Pancreas (tissue), 10 donors: Measurements from ENCODE around the gene AKR1D1. TPM values are rescaled to one million over a fixed set of nuclear protein-coding genes. Genes with fewer than 3 reads are reported as not detected.

Experiments used
- ATAC-seq, 4 donors: fragments of 200-7000 bp; cut with Tn5 transposase; one replicate each; pipeline versions ENCODE4 v1.8.0 to v1.9.1; 2020; ENCODE audit warnings: mild to moderate bottlenecking in 4 of 4, moderate library complexity in 4 of 4
- DNase-seq, 6 donors: peaks; one replicate each; pipeline ENCODE4 v3.0.0-alpha.2; 2020
- FAIRE-seq: peaks from 2 replicates; lab custom pipeline; 2012; peaks lifted over from hg19 to GRCh38; lab: Jason Lieb, UNC
- H3K27ac ChIP-seq, 4 donors: fragments of 200-600 bp; sonication (generic); 1 replicate in 3 of 4; 2 replicates in 1 of 4; pipeline versions ENCODE4 v1.5.0 to v1.8.0; 2020
- H3K27me3 ChIP-seq, 4 donors: fragments of 200-600 bp; one replicate each; pipeline ENCODE4 v1.8.0; 2021
- H3K36me3 ChIP-seq, 3 donors: fragments of 200-600 bp; sonication (generic) in 1 of 3; one replicate each; pipeline versions ENCODE4 v1.5.0 to v1.8.0; 2020 to 2021
- H3K4me1 ChIP-seq, 3 donors: fragments of 200-600 bp; one replicate each; pipeline ENCODE4 v1.8.0; 2021
- H3K4me3 ChIP-seq, 4 donors: fragments of 200-600 bp; sonication (generic) in 2 of 4; one replicate each; pipeline versions ENCODE4 v1.5.0 to v1.8.0; 2020 to 2021
- H3K9me3 ChIP-seq, 4 donors: fragments of 200-600 bp; one replicate each; pipeline ENCODE4 v1.8.0; 2021
- WGBS, 2 donors: extraction: QIAGEN DNeasy Blood & Tissue Kit; methylation state at CpG; one replicate each; pipeline ENCODE4 v1.1.7; 2013; 5-methylcytosine and 5-hydroxymethylcytosine counted together
- intact Hi-C, 3 donors: fragments of 100-400 bp; cut with DNase I; formaldehyde crosslinking; loops; one replicate each; pipeline versions ENCODE4 v1.11.1 to v1.14.2; 2022
- polyA plus RNA-seq, 2 donors: library from polyadenylated mRNA; stranded (reverse); fragments of 200-250 nt; gene quantifications; one replicate each; pipeline ENCODE4 v1.2.3, GENCODE V29; 2013
- total RNA-seq, 6 donors: library from RNA; stranded (reverse); fragmentation: NEBNext Ultra II Directional in 4 of 6; extraction: Animal tissue kit (Norgen Biotek cat#: 25700) in 4 of 6; gene quantifications; one replicate each; pipeline versions ENCODE4 v1.2.1 to v1.2.4, GENCODE V29; 2021 to 2023
- TF ChIP-seq, protein P1 (sequence below), 4 donors: fragments of 200-600 bp; sonication (generic) in 3 of 4; IDR thresholded peaks; one replicate each; pipeline versions ENCODE4 v1.5.0 to v1.8.0; 2021; ENCODE audit warnings: antibody characterized with exemption in 4 of 4
- donor health status: healthy with polysubstance abuse.
- donor health status: DM: no; HTN: no; CAD: no; lungs with moderate emphysema.
- donor health status: DM: no; HTN: no; CAD: no.
- donor health status: control.
- donor health status: control.
- donor health status: Bipolar disorder and iron deficiency.
- donor health status: DM: yes; HTN: yes; CAD: no.
- donor health status: DM: no; HTN: no; CAD: no.
- donor health status: DM: no; HTN: no; CAD: no.
- donor health status: DM: yes; HTN: yes; CAD: no.

Gene AKR1D1
- total and polyA plus RNA-seq, 8 donors, result 0.02 to 0.28 TPM; not detected in 6

DNA sequence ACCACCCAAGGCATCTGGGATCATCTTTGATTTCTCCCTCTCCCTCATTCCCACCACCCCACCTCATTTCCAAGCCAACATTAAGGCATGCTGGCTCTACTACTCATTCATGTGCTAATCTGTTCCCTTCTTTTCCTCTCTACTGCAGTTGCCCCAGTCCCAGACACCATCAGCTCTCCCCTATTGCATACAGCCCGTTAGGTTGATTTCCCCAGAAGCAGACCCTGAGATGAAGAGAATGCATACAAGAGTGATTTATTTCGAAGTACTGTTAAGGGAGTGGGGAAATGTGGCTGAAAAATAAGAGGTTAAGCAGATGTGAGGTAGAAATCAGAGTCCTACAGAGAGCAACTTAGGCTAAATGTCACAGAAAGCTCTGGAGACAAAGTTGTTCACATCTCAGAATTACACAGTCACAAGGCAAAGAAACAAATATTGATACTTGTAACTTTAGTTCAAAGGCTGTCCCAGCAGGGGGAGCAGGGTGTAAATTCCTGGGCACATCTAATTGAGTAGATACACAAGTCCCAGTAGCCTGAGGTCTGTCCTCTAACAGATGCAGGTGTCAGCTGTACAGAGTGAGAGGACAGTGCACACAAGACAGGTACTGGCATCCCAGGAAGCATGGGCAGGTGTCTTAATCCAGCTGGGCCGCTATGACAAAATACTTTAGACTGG lies 20.9 kb downstream of the AKR1D1 start:
- FAIRE-seq (no peak), DNase-seq (peak in 4 of 6 donors; percentile 10 to 59 (median 44)), ATAC-seq (peak; percentile 35 to 91 (median 74))
- TF ChIP-seq, protein P1, sequence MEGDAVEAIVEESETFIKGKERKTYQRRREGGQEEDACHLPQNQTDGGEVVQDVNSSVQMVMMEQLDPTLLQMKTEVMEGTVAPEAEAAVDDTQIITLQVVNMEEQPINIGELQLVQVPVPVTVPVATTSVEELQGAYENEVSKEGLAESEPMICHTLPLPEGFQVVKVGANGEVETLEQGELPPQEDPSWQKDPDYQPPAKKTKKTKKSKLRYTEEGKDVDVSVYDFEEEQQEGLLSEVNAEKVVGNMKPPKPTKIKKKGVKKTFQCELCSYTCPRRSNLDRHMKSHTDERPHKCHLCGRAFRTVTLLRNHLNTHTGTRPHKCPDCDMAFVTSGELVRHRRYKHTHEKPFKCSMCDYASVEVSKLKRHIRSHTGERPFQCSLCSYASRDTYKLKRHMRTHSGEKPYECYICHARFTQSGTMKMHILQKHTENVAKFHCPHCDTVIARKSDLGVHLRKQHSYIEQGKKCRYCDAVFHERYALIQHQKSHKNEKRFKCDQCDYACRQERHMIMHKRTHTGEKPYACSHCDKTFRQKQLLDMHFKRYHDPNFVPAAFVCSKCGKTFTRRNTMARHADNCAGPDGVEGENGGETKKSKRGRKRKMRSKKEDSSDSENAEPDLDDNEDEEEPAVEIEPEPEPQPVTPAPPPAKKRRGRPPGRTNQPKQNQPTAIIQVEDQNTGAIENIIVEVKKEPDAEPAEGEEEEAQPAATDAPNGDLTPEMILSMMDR (IDR thresholded peaks at IDR 0.05), result peak in 1 of 4 donors; percentile 15
- H3K27ac ChIP-seq, result no peak overlapping the region
- H3K4me3 ChIP-seq, result no peak overlapping the region
- H3K27me3 ChIP-seq, result no peaks in the 10 kb centered on the region
- H3K36me3 ChIP-seq, result no peaks in the 10 kb centered on the region
- intact Hi-C loops, result no loop called here
- no peaks in the 10 kb centered on the region for H3K4me1 ChIP-seq
- WGBS, 2 donors, result 63 to 76% methylated on average over 3 of the region's 3 CpGs
- H3K9me3 ChIP-seq, result no peaks in the 10 kb centered on the region

DNA sequence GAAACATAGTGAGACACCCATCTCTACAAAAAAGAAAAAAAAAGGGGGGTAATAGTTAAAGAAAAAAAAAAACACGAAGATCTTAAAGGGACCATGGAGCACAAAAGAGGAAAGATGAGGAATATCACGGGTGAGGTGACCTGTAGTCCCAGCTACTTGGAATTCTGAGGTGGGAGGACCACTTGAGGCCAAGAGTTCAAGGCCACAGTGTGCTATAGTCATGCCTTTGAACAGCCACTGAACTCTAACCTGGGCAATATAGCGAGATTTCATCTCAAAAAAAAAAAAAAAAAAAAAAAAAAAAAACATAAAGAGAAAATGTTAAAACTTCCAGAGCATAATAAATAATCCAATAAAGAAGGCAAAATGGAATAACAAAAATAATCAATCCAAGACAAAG lies 23.6 kb downstream of the AKR1D1 start:
- no peak for FAIRE-seq
- TF ChIP-seq, protein P1 (IDR thresholded peaks at IDR 0.05), result no peak
- H3K9me3 ChIP-seq, result no peaks in the 10 kb centered on the region
- no peak for ATAC-seq
- H3K4me1 ChIP-seq, result no peaks in the 10 kb centered on the region
- H3K4me3 ChIP-seq, result no peak overlapping the region
- intact Hi-C loops, result no loop called here
- H3K27ac ChIP-seq, result no peak overlapping the region
- WGBS, 2 donors, result 83 to 89% methylated on average over 3 of the region's 3 CpGs
- no peaks in the 10 kb centered on the region for H3K36me3 ChIP-seq
- no peak for DNase-seq
- H3K27me3 ChIP-seq, result no peaks in the 10 kb centered on the region

DNA sequence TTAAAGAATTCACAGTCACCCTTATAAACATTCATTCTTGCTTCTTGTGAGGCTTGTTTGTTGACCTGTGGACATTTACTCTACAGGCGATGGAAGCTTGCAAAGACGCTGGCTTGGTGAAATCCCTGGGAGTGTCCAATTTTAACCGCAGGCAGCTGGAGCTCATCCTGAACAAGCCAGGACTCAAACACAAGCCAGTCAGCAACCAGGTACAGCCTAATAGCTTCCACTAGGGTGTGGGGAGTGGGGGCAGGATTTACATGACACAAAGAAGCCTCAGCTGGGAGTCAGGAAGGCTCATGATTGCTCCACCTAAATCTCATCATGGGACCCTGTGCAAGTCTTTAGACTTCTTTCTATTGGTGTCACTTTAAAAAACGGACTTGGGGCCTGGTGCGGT lies 29.0 kb downstream of the AKR1D1 start:
- H3K9me3 ChIP-seq, result no peaks in the 10 kb centered on the region
- no peaks in the 10 kb centered on the region for H3K36me3 ChIP-seq
- no peaks in the 10 kb centered on the region for H3K4me1 ChIP-seq
- FAIRE-seq, result no peak
- intact Hi-C loops, result no loop called here
- 89 to 92% methylated on average over 5 of the region's 5 CpGs for WGBS, 2 donors
- H3K27me3 ChIP-seq, result no peaks in the 10 kb centered on the region
- H3K27ac ChIP-seq, result no peak overlapping the region
- no peak for ATAC-seq
- TF ChIP-seq, protein P1 (IDR thresholded peaks at IDR 0.05), result no peak
- no peak for DNase-seq
- no peak overlapping the region for H3K4me3 ChIP-seq

DNA sequence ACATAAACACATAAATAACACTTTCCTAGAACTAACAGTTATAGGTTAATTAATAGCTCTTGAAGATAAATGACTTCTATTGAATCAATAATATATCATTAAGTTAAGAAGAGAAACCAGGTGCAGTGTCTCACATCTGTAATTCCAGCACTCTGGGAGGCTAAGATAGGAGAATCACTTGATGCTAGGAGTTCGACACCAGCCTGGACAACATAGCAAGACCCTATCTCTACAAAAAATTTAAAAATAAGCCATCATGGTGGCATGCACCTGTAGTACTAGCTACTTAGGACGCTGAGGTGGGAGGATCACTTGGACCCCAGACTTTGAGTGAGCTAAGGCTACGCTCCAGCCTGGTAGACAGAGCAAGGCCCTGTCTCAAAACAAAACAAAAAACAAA lies 38.8 kb downstream of the AKR1D1 start:
- Histone ChIP-seq H3K27ac (no peak overlapping the region), H3K4me1 (no peaks in the 10 kb centered on the region), H3K27me3 (no peaks in the 10 kb centered on the region), H3K36me3 (no peaks in the 10 kb centered on the region), H3K4me3 (no peak overlapping the region), H3K9me3 (no peaks in the 10 kb centered on the region)
- FAIRE-seq, result no peak
- TF ChIP-seq, protein P1 (IDR thresholded peaks at IDR 0.05), result no peak
- no peak for DNase-seq
- ATAC-seq, result no peak
- intact Hi-C loops, result no loop called here
- 90 to 92% methylated on average over 3 of the region's 3 CpGs for WGBS, 2 donors

DNA sequence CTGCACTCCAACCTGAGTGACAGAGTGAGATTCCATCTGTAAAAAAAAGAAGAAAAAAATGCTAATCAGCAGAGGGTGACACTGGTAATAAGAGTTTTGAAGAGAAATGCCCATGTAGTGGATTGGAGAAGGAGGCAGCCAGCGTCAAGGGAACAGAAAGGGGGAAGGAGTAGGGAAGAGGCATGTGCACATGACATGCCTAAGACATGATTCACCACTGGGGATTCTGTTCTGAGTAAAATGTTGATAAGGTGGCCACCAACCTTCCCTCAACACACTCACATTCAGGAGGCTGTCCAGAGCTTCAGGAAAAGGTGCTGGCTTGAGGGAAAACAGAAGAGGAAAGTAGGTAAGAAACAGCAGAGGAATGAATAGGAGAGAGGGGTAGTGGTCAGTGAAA lies 39.9 kb downstream of the AKR1D1 start:
- H3K36me3 ChIP-seq, result no peaks in the 10 kb centered on the region
- intact Hi-C loops, result no loop called here
- H3K27ac ChIP-seq, result no peak overlapping the region
- no peaks in the 10 kb centered on the region for H3K9me3 ChIP-seq
- 81 to 85% methylated on average over 1 of the region's 1 CpG for WGBS, 2 donors
- no peak overlapping the region for H3K4me3 ChIP-seq
- TF ChIP-seq, protein P1 (IDR thresholded peaks at IDR 0.05), result no peak
- peak in 1 of 4 donors; percentile 42 for ATAC-seq
- DNase-seq, result no peak
- H3K4me1 ChIP-seq, result no peaks in the 10 kb centered on the region
- H3K27me3 ChIP-seq, result no peaks in the 10 kb centered on the region
- no peak for FAIRE-seq
